DND-41 (cell line): Measurements from ENCODE around the gene TREH.

ENCODE experiments used
- ATAC-seq: fragments of 200-7000 bp; cut with Tn5 transposase; 3 replicates; pipeline ENCODE4 v1.9.1; 2021; ENCODE audit warnings: low read depth; ENCODE audit not compliant: insufficient read depth
- DNase-seq: peaks from one replicate; pipeline ENCODE4 v3.0.0-alpha.2; 2020
- H2AFZ ChIP-seq: 2 replicates; pipeline ENCODE4 v1.6.0; 2012; ENCODE audit warnings: low read depth, low read length
- H3K27ac ChIP-seq: 2 replicates; pipeline ENCODE4 v1.5.1; 2012; ENCODE audit warnings: low read length, inconsistent platforms
- H3K27me3 ChIP-seq: fragments of 200-600 bp; sonication (generic); 2 replicates; pipeline ENCODE4 v1.6.0; 2012; ENCODE audit warnings: low read length, mild to moderate bottlenecking, inconsistent platforms; ENCODE audit not compliant: insufficient read depth, poor library complexity
- H3K36me3 ChIP-seq: 2 replicates; pipeline ENCODE4 v1.5.1; 2012; ENCODE audit warnings: low read length, inconsistent platforms; ENCODE audit not compliant: insufficient read depth
- H3K4me1 ChIP-seq: 2 replicates; pipeline ENCODE4 v1.5.1; 2012; ENCODE audit warnings: mild to moderate bottlenecking, low read length; ENCODE audit not compliant: insufficient read depth
- H3K4me2 ChIP-seq: 2 replicates; pipeline ENCODE4 v1.6.0; 2012; ENCODE audit warnings: mild to moderate bottlenecking, moderate library complexity, low read length, inconsistent platforms; ENCODE audit not compliant: insufficient read depth
- H3K4me3 ChIP-seq, 2 experiments: fragments of 200-600 bp in 1 of 2; shearing (Covaris generic) in 1 of 2; 2 replicates each; pipeline ENCODE4 v1.5.1; 2012 to 2016; ENCODE audit warnings: inconsistent platforms in 2 of 2, low read length in 2 of 2, mild to moderate bottlenecking in 2 of 2, low read depth in 1 of 2, moderate library complexity in 1 of 2
- H3K79me2 ChIP-seq: 2 replicates; pipeline ENCODE4 v1.6.0; 2012; ENCODE audit warnings: low read length, inconsistent platforms; ENCODE audit not compliant: insufficient read depth
- H3K9ac ChIP-seq: 2 replicates; pipeline ENCODE4 v1.6.0; 2012; ENCODE audit warnings: low read depth, mild to moderate bottlenecking, inconsistent platforms, low read length, moderate library complexity
- H3K9me3 ChIP-seq: 2 replicates; pipeline ENCODE4 v1.5.1; 2012; ENCODE audit warnings: low read length, moderate library complexity, mild to moderate bottlenecking, inconsistent platforms; ENCODE audit not compliant: insufficient read depth, severe bottlenecking
- H4K20me1 ChIP-seq: 2 replicates; pipeline ENCODE4 v1.6.0; 2012; ENCODE audit warnings: low read length; ENCODE audit not compliant: insufficient read depth
- EZH2 ChIP-seq: IDR thresholded peaks from 3 replicates; pipeline ENCODE4 v1.6.1; 2012; ENCODE audit warnings: borderline replicate concordance, low read depth, mild to moderate bottlenecking, moderate library complexity, low read length, inconsistent platforms; ENCODE audit not compliant: severe bottlenecking
- TF ChIP-seq, protein P1 (sequence below): IDR thresholded peaks from 2 replicates; pipeline ENCODE4 v1.5.1; 2012; ENCODE audit warnings: borderline replicate concordance, low read length, moderate library complexity, mild to moderate bottlenecking; ENCODE audit not compliant: poor library complexity, severe bottlenecking; ENCODE audit errors: extremely low read depth

TREH gene

GRCh38 chr11:118646393-118646792, 33.1 kb downstream of the TREH start:
- Histone ChIP-seq H3K4me1 (no peaks in the 10 kb centered on the region), H3K4me3 (no peak overlapping the region), H4K20me1 (no peaks in the 10 kb centered on the region; the same call in 1 of the 2 replicates), H3K27ac (no peak overlapping the region), H3K79me2 (no peaks in the 10 kb centered on the region), H2AFZ (no peak overlapping the region), H3K9ac (no peak overlapping the region), H3K4me2 (no peak overlapping the region), H3K9me3 (no peaks in the 10 kb centered on the region), H3K27me3 (no peaks in the 10 kb centered on the region), H3K36me3 (no peaks in the 10 kb centered on the region)
- TF ChIP-seq, protein P1, sequence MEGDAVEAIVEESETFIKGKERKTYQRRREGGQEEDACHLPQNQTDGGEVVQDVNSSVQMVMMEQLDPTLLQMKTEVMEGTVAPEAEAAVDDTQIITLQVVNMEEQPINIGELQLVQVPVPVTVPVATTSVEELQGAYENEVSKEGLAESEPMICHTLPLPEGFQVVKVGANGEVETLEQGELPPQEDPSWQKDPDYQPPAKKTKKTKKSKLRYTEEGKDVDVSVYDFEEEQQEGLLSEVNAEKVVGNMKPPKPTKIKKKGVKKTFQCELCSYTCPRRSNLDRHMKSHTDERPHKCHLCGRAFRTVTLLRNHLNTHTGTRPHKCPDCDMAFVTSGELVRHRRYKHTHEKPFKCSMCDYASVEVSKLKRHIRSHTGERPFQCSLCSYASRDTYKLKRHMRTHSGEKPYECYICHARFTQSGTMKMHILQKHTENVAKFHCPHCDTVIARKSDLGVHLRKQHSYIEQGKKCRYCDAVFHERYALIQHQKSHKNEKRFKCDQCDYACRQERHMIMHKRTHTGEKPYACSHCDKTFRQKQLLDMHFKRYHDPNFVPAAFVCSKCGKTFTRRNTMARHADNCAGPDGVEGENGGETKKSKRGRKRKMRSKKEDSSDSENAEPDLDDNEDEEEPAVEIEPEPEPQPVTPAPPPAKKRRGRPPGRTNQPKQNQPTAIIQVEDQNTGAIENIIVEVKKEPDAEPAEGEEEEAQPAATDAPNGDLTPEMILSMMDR = no peak
- no peak for TF ChIP-seq EZH2
- no peak for DNase-seq
- no peak for ATAC-seq

GRCh38 chr11:118645066-118645715, 34.3 kb downstream of the TREH start:
- Histone ChIP-seq H3K4me2 (no peak overlapping the region), H3K27me3 (no peaks in the 10 kb centered on the region), H3K4me3 (no peak overlapping the region), H3K9ac (no peak overlapping the region), H3K9me3 (no peaks in the 10 kb centered on the region), H3K36me3 (no peaks in the 10 kb centered on the region), H3K27ac (no peak overlapping the region), H2AFZ (no peak overlapping the region), H3K4me1 (no peaks in the 10 kb centered on the region), H3K79me2 (no peaks in the 10 kb centered on the region), H4K20me1 (no peaks in the 10 kb centered on the region; the same call in 1 of the 2 replicates)
- DNase-seq (no peak), ATAC-seq (no peak)
- no peak for TF ChIP-seq EZH2
- TF ChIP-seq, protein P1 = no peak

DNA sequence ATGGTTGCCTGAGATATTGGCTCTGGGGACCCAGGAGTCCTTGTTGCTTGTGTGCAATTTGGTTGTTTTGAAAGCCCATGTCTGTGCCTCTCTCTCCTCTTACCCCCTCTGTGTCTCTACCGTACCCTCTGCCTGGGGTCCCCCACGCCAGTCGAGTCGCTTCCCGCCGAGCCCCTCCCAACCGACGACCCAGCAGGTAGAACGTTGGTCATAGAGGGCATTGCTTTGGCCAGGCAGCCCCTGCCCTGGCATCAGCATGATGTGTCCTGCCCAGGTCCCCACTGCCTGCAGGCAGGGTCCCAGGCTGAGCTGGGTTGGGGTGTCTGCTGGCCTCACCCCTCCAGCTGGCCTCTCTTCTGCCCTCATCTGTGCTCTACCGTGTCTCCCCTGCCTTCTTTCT, 35.0 kb downstream of the TREH start:
- TF ChIP-seq EZH2 = no peak
- TF ChIP-seq, protein P1 = no peak
- no peak overlapping the region for H3K9ac ChIP-seq
- no peaks in the 10 kb centered on the region for H3K9me3 ChIP-seq
- ATAC-seq = no peak
- H3K4me2 ChIP-seq = no peak overlapping the region
- H3K4me3 ChIP-seq = no peak overlapping the region
- H3K4me1 ChIP-seq = no peaks in the 10 kb centered on the region
- H3K27me3 ChIP-seq = no peaks in the 10 kb centered on the region
- no peak for DNase-seq
- no peaks in the 10 kb centered on the region for H3K79me2 ChIP-seq
- H3K36me3 ChIP-seq = no peaks in the 10 kb centered on the region
- no peaks in the 10 kb centered on the region; the same call in 1 of the 2 replicates for H4K20me1 ChIP-seq
- H2AFZ ChIP-seq = no peak overlapping the region
- no peak overlapping the region for H3K27ac ChIP-seq

- no peak overlapping the region for H3K9ac ChIP-seq
- no peak overlapping the region for H2AFZ ChIP-seq
- TF ChIP-seq EZH2 = no peak
- TF ChIP-seq, protein P1 = no peak
- H3K4me2 ChIP-seq = no peak overlapping the region
- ATAC-seq (no peak), DNase-seq (no peak)
- no peaks in the 10 kb centered on the region for H3K4me1 ChIP-seq
- no peaks in the 10 kb centered on the region for H3K79me2 ChIP-seq
- H3K4me3 ChIP-seq = no peak overlapping the region
- H3K27ac ChIP-seq = no peak overlapping the region
- no peaks in the 10 kb centered on the region for H3K36me3 ChIP-seq
- no peaks in the 10 kb centered on the region for H3K27me3 ChIP-seq
- no peaks in the 10 kb centered on the region; the same call in 1 of the 2 replicates for H4K20me1 ChIP-seq
- H3K9me3 ChIP-seq = no peaks in the 10 kb centered on the region
Observed at GRCh38 chr11:118643995-118644345, 35.5 kb downstream of the TREH start.
